Measurements from ENCODE around the gene IFI27L2.

Gene IFI27L2

GRCh38 chr14:94145902-94146527 lies 16.6 kb upstream of the IFI27L2 start:
- DNase-seq = no peak

- DNase-seq = no peak
Observed at GRCh38 chr14:94144765-94145164, 15.4 kb upstream of the IFI27L2 start.

GRCh38 chr14:94143711-94144110 lies 14.3 kb upstream of the IFI27L2 start:
- no peak for DNase-seq

- DNase-seq = no peak
Observed at GRCh38 chr14:94143239-94143638, 13.8 kb upstream of the IFI27L2 start.

- DNase-seq = no peak
Observed at GRCh38 chr14:94142836-94143235, 13.4 kb upstream of the IFI27L2 start.

- DNase-seq = no peak
Observed at GRCh38 chr14:94142247-94142646, 12.8 kb upstream of the IFI27L2 start.

GRCh38 chr14:94139421-94139820 lies 10.0 kb upstream of the IFI27L2 start:
- no peak for DNase-seq

- DNase-seq = no peak
Observed at GRCh38 chr14:94139006-94139405, 9.6 kb upstream of the IFI27L2 start.

GRCh38 chr14:94138251-94138650 lies 8.8 kb upstream of the IFI27L2 start:
- DNase-seq = no peak

- DNase-seq = peak; percentile 81
Observed at GRCh38 chr14:94136575-94137331, 7.3 kb upstream of the IFI27L2 start.

GRCh38 chr14:94135476-94135875 lies 6.1 kb upstream of the IFI27L2 start:
- DNase-seq = no peak

- DNase-seq = peak; percentile 76
Observed at GRCh38 chr14:94132285-94132887, 3.0 kb upstream of the IFI27L2 start.

GRCh38 chr14:94129758-94130414 lies 482 bp upstream of the IFI27L2 start:
- peak; percentile 24 for DNase-seq

GRCh38 chr14:94128216-94128839 lies 1.1 kb downstream of the IFI27L2 start:
- DNase-seq = no peak

- DNase-seq = no peak
Observed at GRCh38 chr14:94127330-94127729, 2.1 kb downstream of the IFI27L2 start.

- no peak for DNase-seq
Observed at GRCh38 chr14:94126800-94127199, 2.6 kb downstream of the IFI27L2 start.

- no peak for DNase-seq
Observed at GRCh38 chr14:94126419-94126677, 3.1 kb downstream of the IFI27L2 start.

GRCh38 chr14:94125659-94126418 lies 3.6 kb downstream of the IFI27L2 start:
- DNase-seq = no peak

GRCh38 chr14:94124582-94125377 lies 4.6 kb downstream of the IFI27L2 start:
- no peak for DNase-seq

GRCh38 chr14:94123868-94124267 lies 5.5 kb downstream of the IFI27L2 start:
- no peak for DNase-seq

- no peak for DNase-seq
Observed at GRCh38 chr14:94123296-94123695, 6.1 kb downstream of the IFI27L2 start.

- no peak for DNase-seq
Observed at GRCh38 chr14:94122438-94122837, 7.0 kb downstream of the IFI27L2 start.

Measured in CD4-positive, alpha-beta T cell treated with Interleukin-4 for 4 hours (primary cell).